CD4-positive, alpha-beta T cell treated with Interleukin-12 subunit alpha and Interleukin-12 subunit beta, for 1 hour (primary cell): ENCODE data around the gene ARID2.

Experiments
- DNase-seq: peaks from one replicate; pipeline ENCODE4 v3.0.0-alpha.2; 2020

ARID2 gene

DNA sequence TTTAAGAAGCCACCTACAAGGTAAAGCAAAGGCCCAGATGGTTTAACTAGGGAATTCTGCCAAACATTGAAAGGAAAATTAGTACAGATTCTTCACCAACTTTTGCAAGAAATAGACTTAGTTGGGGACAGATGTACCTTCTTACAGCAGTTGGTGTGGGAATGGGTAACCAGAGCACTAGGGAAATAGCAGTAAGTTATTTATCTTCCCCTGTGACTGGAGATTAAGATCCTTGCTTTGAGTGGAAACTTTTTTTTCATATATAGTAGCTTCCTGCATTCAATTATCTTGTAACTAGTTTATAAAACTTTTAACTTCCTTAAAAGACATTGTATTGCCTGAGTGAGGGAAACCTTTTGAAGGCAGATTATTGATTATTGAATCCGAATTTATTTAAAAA, 44.2 kb downstream of the ARID2 start:
- DNase-seq = no peak

DNA sequence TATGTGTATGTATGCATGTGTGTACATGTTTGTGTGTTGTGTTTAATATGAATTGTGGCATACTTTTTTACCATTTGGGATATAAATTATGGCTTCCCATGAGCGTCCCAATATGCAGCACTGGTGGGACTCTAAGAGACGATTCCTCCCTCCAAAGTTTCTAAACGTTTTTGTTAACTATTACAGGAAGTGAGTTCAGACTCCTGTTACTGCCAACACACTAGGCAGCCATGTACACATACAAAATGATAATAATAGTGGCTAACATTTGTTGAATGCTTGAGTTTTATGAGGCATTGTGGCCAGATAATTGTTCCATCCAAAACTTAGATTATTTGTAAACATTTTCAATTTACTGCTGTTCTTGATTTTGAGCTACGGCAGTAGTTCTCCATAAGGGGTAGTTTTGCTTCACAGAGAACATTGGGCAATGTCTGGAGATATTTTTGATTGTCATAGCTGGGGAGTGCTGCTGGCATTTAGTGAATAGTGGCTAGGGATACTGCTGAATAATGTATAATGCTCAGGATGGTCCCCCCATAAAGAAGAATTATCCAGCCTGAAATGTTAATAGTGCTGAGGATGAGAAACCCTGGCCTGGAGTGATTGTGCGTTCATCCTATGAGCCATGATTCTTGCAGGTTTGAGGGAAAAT, 45.1 kb downstream of the ARID2 start:
- no peak for DNase-seq

GRCh38 chr12:45775465-45775864, 46.0 kb downstream of the ARID2 start:
- DNase-seq = no peak

DNA sequence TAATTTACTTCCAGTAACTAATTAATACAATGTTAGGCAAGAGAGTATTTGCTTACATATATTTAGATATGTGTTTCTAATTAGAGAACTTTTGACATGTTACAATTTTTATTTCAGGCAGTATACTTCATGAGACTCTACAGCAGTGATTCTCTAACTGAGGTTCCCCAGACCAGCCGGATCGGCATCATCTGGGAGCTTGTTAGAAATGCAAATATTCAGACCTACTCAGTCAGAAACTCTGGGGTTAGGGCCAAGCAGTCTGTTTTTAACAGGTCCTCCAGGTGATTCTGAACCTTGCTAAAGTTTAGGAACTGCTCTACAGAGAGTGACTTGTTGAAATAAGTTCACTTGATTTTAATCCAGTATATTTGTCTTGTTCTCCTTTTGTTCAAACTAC, 46.5 kb downstream of the ARID2 start:
- DNase-seq = no peak

GRCh38 chr12:45779936-45780335, 50.4 kb downstream of the ARID2 start:
- DNase-seq = no peak

DNA sequence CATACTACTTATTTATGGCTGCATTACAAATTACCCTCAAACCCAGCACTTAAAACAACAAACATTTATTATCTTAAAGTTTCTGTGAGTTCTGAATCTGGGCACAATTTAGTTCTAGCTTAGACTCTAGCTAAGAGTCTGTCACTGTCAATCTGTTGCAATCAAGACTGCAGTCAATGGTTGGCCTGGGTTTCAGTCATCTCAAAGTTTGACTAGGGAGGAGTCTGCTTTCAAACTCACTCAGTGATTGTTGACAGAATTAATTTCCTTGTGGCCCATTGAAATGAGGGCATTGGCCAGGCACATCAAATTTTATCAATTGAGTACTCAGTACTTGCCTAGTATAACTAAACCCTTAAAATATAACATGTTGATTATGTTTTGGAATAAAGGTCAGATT, 51.6 kb downstream of the ARID2 start:
- no peak for DNase-seq

DNA sequence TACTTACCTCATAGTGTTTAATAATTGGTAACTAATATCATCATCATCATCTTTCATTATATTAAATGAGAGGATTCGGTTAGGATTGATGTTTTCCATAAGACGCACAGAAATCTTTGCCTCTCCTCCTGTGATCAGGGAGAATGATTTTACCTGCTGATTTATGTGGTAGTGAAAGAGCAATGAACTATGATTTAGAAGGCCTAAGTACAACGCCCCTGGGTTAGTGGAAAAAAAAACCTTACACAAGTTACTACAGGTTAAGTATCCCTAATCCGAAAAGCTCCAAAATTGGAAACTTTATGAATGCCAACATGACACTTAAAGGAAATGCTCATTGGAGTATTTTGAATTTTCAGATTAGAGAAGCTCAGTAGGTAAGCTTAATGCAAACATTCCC, 55.8 kb downstream of the ARID2 start:
- no peak for DNase-seq

DNA sequence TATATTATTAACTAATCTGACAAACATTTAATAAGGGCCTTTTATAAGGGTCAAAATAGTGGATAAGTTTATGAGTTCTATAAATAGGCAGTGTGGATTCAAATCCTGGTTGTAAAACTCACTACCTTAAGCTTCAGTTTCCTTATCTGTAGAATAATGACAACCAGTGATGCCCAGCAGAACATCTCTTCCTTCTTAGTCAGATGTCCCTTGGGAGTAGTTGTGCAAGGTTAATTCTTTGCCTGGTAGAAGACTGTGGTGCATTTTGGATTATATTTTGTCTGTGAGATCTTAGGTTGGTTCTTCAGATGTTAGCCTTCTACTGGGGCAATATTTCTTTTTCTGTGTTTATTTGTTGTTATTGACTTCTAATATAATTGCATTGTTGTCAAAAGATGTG, 59.5 kb downstream of the ARID2 start:
- DNase-seq = no peak

DNA sequence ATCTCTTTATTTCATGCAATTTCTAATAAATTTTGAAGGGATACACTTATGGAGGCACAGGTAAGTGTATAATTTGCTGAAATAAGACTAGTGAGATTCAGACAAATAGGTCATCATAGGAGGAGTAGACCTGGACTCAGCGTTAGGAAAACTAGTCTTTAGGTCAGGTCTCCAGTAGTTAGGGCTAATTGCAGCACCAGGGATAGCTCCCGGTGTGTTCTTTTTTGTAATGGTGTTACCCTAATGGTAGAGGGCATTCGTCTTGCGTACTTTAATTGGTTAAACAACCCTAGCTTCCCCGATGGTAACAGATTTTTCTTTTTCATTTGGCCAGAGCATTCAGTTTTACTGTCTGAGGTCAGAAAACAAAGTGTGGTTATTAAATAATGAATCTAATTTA, 64.9 kb downstream of the ARID2 start:
- DNase-seq = no peak

GRCh38 chr12:45801625-45802024, 72.1 kb downstream of the ARID2 start:
- DNase-seq = no peak

- DNase-seq = no peak
Observed at GRCh38 chr12:45803111-45803510, 73.6 kb downstream of the ARID2 start.

DNA sequence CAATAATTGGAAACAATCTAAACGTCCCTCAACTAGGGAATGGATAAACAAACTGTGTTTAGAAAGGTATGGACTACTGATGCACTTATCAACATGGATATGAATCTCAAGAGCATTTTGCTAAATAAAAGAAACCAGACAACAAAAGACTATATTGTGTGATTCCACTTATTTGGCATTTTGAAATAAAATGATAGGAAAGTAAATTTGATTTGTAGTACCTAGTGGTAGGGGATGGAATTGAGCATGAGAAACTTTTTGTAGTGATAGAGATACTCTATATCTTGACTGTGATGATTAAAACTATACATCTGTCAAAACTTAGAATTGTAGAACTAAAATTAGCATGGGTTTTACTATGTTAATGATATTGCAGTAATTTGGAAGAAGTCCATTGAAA, 87.1 kb downstream of the ARID2 start:
- no peak for DNase-seq

- DNase-seq = no peak
Observed at GRCh38 chr12:45827974-45828373, 98.5 kb downstream of the ARID2 start.

GRCh38 chr12:45828402-45828801, 98.9 kb downstream of the ARID2 start:
- DNase-seq = no peak

DNA sequence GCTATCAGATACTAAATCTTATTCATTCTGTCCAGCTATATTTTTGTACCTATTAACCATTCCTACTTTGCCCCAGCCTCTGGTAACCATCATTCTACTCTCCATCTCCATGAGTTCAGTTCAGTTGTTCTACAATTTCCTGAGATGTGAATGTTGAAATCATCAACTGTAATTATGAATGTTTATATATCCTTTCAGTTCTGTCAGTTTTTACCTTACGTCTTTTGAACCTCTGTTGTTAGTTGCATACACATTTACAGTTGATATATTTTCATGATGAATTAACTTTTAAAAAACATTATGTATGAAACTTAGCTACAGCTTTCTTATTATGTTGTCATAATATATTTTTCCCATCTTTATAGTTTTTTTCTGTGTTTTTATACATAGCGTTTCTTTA, 102.1 kb downstream of the ARID2 start:
- no peak for DNase-seq

DNA sequence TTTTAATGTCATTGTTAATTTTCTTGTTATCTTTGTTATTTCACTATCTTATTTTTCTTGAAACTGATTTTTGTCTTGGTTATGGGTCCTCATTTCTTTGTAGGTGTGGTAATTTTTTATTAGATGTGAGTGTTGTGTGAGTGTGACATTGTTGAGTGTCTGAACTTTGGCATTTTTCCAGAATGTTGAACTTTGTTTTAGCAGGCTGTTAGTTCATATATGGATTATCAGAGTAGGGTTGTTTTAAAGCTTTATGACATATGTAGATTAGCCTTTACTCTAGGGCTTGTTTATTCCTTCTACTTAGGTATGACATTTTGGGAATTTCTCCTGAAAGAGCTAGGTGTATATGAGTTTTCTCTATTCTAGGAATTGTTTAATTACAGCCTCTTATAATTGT, 103.9 kb downstream of the ARID2 start:
- DNase-seq = no peak

DNA sequence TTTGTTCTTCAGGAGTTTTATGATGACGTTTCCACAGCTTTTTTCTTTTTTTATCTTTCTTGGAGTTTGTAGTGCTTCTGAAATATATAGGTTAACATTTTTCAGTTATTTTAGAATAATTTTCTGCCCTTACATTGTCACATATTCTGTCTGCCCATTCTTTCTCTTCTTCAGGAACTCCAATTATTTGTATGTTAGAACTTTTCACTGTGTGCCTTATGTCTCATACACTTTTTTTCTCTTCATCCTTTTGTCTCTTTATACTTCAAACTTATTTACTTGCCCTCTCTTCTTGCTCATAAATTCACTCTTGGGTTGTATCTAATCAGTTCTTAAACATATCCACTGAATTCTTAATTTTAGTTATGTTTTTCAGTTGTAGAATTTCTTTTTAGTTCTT, 105.3 kb downstream of the ARID2 start:
- DNase-seq = no peak

DNA sequence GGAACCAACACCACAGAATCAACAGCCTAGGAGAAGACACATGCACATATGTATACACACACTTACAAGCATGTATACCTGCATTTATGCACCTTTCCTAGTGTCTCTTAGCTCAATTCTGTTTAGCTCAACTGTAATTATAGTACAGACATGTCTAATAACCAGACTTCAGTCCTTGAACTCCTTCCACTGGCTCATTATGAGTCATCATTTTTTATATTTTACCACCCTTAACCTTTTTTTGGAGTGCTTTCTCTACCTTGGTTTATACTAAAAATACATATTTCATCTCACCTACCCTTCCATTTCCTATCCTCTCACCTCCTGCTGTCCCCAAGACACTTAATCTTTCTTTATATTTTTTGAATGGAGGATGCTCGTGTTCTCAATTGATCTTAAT, 110.4 kb downstream of the ARID2 start:
- no peak for DNase-seq

DNA sequence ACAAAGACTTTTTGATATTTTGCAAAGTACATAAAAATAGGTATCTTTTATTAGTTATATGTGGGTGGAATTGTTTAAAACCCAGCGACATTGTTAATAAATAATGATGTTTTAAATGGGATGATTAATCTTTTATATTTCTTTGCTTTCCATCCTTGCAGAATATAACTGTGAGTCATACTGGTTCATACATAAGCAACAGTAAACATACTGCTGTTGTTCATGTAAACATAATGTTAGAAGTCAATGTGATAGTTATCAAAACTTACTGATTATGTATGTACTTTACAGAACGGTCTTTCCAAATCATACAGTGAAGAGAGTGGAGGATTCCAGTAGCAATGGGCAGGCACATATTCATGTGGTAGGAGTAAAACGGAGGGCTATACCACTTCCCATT, 119.8 kb downstream of the ARID2 start:
- no peak for DNase-seq

DNA sequence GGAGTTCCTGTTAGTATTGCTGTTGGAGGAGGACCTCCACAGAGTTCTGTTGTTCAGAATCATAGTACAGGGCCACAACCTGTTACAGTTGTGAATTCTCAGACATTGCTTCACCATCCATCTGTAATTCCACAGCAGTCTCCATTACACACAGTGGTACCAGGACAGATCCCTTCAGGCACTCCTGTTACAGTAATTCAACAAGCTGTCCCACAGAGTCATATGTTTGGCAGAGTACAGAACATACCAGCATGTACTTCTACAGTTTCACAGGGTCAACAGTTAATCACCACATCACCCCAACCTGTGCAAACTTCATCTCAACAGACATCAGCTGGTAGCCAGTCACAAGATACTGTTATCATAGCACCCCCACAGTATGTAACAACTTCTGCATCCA, 120.8 kb downstream of the ARID2 start:
- no peak for DNase-seq

DNA sequence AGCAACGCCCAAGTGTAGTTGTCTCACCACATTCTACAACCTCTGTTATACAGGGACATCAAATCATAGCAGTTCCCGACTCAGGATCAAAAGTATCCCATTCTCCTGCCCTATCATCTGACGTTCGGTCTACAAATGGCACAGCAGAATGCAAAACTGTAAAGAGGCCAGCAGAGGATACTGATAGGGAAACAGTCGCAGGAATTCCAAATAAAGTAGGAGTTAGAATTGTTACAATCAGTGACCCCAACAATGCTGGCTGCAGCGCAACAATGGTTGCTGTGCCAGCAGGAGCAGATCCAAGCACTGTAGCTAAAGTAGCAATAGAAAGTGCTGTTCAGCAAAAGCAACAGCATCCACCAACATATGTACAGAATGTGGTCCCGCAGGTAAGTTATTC, 123.0 kb downstream of the ARID2 start:
- DNase-seq = no peak

DNA sequence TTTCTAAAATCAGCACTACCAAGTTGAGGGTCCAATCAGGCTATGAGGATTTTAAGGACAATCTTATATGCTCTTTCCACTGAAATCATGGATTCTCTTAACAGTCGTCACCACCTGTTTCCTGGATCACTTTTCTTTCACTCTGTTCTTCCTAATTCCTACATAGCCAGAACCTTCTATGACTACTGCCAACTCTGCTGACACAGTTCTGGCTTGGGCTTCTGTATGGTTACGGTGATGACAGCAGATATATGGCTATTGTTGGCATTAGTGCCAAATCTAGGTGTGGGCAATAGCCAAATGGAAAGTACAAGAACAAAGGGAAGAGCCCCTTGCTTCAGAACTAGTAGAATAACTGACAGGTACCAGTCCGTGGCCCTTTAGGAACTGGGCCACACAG, 124.0 kb downstream of the ARID2 start:
- DNase-seq = no peak

- DNase-seq = no peak
Observed at GRCh38 chr12:45863332-45863731, 133.8 kb downstream of the ARID2 start.

DNA sequence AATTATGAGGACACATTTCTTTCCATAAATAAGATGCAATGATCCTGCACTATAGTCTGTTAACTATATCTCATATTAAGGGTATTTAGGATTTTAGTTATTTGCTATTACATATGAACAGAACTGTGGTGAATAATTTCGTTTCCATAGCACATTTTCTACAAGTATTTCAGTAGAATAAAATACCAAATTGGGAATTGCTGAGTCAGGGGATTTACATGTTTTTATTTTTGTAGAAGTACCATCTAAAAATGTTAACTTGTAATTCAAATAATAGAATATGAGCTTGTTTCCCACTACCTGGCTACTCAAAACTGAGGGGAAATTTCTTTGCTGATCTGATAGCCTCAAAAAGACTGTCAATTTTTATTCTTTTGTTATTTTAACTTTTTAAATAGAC, 136.8 kb downstream of the ARID2 start:
- no peak for DNase-seq

- no peak for DNase-seq
Observed at GRCh38 chr12:45872446-45872845, 142.9 kb downstream of the ARID2 start.

GRCh38 chr12:45877069-45877468, 147.6 kb downstream of the ARID2 start:
- DNase-seq = no peak
